Superior temporal gyrus (tissue), 1 donor: ENCODE results near the gene TMEM94.

ENCODE experiments used
- DNase-seq: peaks from one replicate; pipeline ENCODE4 v3.0.0-alpha.2; 2016; ENCODE audit errors: extremely low spot score

Gene TMEM94

GRCh38 chr17:75525806-75526554 is 69.5 kb downstream of the TMEM94 start:
- no peak for DNase-seq

GRCh38 chr17:75526555-75527270 is 70.3 kb downstream of the TMEM94 start:
- DNase-seq = no peak

- no peak for DNase-seq
Observed at GRCh38 chr17:75530837-75531720, 74.6 kb downstream of the TMEM94 start.

- DNase-seq = no peak
Observed at GRCh38 chr17:75531721-75532072, 75.3 kb downstream of the TMEM94 start.

GRCh38 chr17:75535119-75535537 is 78.7 kb downstream of the TMEM94 start:
- DNase-seq = no peak

GRCh38 chr17:75535871-75536270 is 79.4 kb downstream of the TMEM94 start:
- no peak for DNase-seq

- DNase-seq = no peak
Observed at GRCh38 chr17:75536366-75536765, 79.9 kb downstream of the TMEM94 start.

- no peak for DNase-seq
Observed at GRCh38 chr17:75539967-75540729, 83.7 kb downstream of the TMEM94 start.

- DNase-seq = no peak
Observed at GRCh38 chr17:75540923-75541503, 84.6 kb downstream of the TMEM94 start.

GRCh38 chr17:75542229-75542628 is 85.8 kb downstream of the TMEM94 start:
- no peak for DNase-seq

- DNase-seq = no peak
Observed at GRCh38 chr17:75542728-75543336, 86.4 kb downstream of the TMEM94 start.

GRCh38 chr17:75544250-75544649 is 87.8 kb downstream of the TMEM94 start:
- no peak for DNase-seq

GRCh38 chr17:75546181-75546580 is 89.7 kb downstream of the TMEM94 start:
- no peak for DNase-seq

- no peak for DNase-seq
Observed at GRCh38 chr17:75547091-75547490, 90.7 kb downstream of the TMEM94 start.

- no peak for DNase-seq
Observed at GRCh38 chr17:75548813-75549212, 92.4 kb downstream of the TMEM94 start.
